ENCODE measurements around the gene ZNG1B.
"Not testable (repeated sequence)": the region's sequence is repeated elsewhere in the genome, so short reads cannot be mapped to it uniquely, and the experiment has no call there.

The ZNG1B gene

DNA sequence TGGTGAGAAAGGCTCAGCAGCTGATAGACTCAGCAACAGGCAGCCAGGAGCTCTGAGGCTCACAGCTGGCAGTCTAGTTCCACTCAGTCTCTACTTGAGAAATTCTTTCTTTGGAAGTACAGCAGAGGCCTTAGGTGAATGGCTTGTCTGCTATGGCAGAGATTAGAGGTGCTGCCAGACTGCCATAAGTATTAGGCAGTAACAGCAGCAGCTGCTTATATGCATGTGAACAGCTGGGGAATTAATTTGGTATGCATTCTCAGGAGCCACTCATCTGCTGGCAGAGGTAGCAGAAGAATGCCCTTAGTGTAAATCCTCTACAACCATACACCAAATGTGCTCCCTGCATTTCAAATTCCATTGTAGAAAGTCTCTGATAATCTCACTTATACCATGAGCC lies 28.3 kb downstream of the ZNG1B start:
- H3K9me2 ChIP-seq (replicated peaks; ENCODE audit: insufficient read depth, low read length); H3K79me2 ChIP-seq (ENCODE audit: insufficient read depth, low read length); H3K27me3 ChIP-seq (ENCODE audit: low read length); H3K9ac ChIP-seq (ENCODE audit: low read length); H3F3A ChIP-seq (ENCODE audit: insufficient read depth); H3K9me3 ChIP-seq (ENCODE audit: insufficient read depth, low read length); H3K4me2 ChIP-seq (ENCODE audit: low read depth, low read length, poor library complexity, severe bottlenecking); H4K20me1 ChIP-seq (ENCODE audit: low read depth, low read length); H3K27ac ChIP-seq (ENCODE audit: low read depth, low read length); H3K4me3 ChIP-seq (ENCODE audit: insufficient read depth, low read length, poor library complexity, severe bottlenecking); H2AFZ ChIP-seq (ENCODE audit: low read depth, low read length, severe bottlenecking); H3K36me3 ChIP-seq (ENCODE audit: low read length): not testable (repeated sequence)

DNA sequence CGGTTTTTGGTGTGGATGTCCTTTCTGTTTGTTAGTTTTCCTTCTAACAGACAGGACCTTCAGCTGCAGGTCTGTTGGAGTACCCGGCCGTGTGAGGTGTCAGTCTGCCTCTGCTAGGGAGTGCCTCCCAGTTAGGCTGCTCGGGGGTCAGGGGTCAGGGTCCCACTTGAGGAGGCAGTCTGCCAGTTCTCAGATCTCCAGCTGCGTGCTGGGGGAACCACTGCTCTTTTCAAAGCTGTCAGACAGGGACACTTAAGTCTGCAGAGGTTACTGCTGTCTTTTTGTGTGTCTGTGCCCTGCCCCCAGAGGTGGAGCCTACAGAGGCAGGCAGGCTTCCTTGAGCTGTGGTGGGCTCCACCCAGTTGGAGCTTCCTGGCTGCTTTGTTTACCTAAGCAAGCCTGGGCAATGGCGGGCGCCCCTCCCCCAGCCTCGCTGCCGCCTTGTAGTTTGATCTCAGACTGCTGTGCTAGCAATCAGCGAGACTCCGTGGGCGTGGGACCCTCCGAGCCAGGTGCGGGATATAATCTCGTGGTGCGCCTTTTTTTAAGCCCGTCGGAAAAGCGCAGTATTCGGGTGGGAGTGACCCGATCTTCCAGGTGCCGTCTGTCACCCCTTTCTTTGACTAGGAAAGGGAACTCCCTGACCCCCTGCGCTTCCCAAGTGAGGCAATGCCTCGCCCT lies 39.3 kb downstream of the ZNG1B start:
- not testable (repeated sequence) for H3K4me3 ChIP-seq (ENCODE audit: insufficient read depth, low read length, poor library complexity, severe bottlenecking); H3K27me3 ChIP-seq (ENCODE audit: low read length); H3K9me3 ChIP-seq (ENCODE audit: insufficient read depth, low read length); H3K27ac ChIP-seq (ENCODE audit: low read depth, low read length); H3F3A ChIP-seq (ENCODE audit: insufficient read depth); H3K9ac ChIP-seq (ENCODE audit: low read length); H3K4me2 ChIP-seq (ENCODE audit: low read depth, low read length, poor library complexity, severe bottlenecking); H3K9me2 ChIP-seq (replicated peaks; ENCODE audit: insufficient read depth, low read length); H4K20me1 ChIP-seq (ENCODE audit: low read depth, low read length); H3K36me3 ChIP-seq (ENCODE audit: low read length); H3K79me2 ChIP-seq (ENCODE audit: insufficient read depth, low read length); H2AFZ ChIP-seq (ENCODE audit: low read depth, low read length, severe bottlenecking)

DNA sequence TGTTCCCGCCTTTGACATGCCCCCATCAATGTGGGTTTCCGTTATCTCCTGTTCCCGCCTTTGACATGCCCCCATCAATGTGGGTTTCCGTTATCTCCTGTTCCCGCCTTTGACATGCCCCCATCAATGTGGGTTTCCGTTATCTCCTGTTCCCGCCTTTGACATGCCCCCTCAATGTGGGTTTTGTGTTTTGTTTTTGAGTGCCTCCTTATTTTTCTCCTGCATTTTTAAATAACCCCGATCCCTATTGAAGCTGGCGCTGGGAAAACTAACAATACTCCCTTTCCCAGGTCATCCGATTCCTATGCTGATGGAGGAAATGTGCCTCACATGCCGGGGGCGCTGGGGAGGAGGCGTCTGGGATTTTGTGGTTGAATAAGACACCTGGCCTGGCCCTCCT lies 59.0 kb downstream of the ZNG1B start:
- not testable (repeated sequence) for H2AFZ ChIP-seq (ENCODE audit: low read depth, low read length, severe bottlenecking); H3K4me2 ChIP-seq (ENCODE audit: low read depth, low read length, poor library complexity, severe bottlenecking); H3K9me2 ChIP-seq (replicated peaks; ENCODE audit: insufficient read depth, low read length); H3K9ac ChIP-seq (ENCODE audit: low read length); H3K27ac ChIP-seq (ENCODE audit: low read depth, low read length); H3K9me3 ChIP-seq (ENCODE audit: insufficient read depth, low read length); H3K4me3 ChIP-seq (ENCODE audit: insufficient read depth, low read length, poor library complexity, severe bottlenecking); H3F3A ChIP-seq (ENCODE audit: insufficient read depth); H3K36me3 ChIP-seq (ENCODE audit: low read length); H4K20me1 ChIP-seq (ENCODE audit: low read depth, low read length); H3K27me3 ChIP-seq (ENCODE audit: low read length); H3K79me2 ChIP-seq (ENCODE audit: insufficient read depth, low read length)

DNA sequence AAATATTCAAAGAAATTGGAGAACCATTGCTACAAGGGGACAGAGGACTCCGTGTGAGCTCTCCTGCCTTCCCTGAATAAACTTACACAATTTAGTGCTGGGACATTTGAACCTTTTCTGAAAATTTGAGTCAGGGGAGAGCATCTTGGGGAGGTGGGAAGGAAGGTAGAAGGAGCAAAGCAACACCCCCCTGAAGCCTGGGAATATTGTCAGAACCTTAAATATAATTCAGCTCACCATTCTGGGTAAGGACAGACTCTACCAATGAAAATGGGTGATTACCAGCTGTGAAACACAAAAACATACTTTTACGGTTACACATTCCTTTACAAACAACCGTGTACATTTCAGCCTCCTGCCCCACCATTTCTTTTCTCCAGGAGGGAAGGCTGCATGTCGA lies 60.9 kb downstream of the ZNG1B start, which contains the start of gene FOXD4L1:
TSS of gene FOXD4L1 (plus strand) at position 301 of the 400 bp plus-strand sequence. CDS start 592 bp downstream, outside the sequence.
- not testable (repeated sequence) for H3F3A ChIP-seq (ENCODE audit: insufficient read depth); H3K9me2 ChIP-seq (replicated peaks; ENCODE audit: insufficient read depth, low read length); H3K9me3 ChIP-seq (ENCODE audit: insufficient read depth, low read length); H3K36me3 ChIP-seq (ENCODE audit: low read length); H3K4me3 ChIP-seq (ENCODE audit: insufficient read depth, low read length, poor library complexity, severe bottlenecking); H4K20me1 ChIP-seq (ENCODE audit: low read depth, low read length); H3K27ac ChIP-seq (ENCODE audit: low read depth, low read length); H3K27me3 ChIP-seq (ENCODE audit: low read length); H3K9ac ChIP-seq (ENCODE audit: low read length); H3K4me2 ChIP-seq (ENCODE audit: low read depth, low read length, poor library complexity, severe bottlenecking); H2AFZ ChIP-seq (ENCODE audit: low read depth, low read length, severe bottlenecking); H3K79me2 ChIP-seq (ENCODE audit: insufficient read depth, low read length)

DNA sequence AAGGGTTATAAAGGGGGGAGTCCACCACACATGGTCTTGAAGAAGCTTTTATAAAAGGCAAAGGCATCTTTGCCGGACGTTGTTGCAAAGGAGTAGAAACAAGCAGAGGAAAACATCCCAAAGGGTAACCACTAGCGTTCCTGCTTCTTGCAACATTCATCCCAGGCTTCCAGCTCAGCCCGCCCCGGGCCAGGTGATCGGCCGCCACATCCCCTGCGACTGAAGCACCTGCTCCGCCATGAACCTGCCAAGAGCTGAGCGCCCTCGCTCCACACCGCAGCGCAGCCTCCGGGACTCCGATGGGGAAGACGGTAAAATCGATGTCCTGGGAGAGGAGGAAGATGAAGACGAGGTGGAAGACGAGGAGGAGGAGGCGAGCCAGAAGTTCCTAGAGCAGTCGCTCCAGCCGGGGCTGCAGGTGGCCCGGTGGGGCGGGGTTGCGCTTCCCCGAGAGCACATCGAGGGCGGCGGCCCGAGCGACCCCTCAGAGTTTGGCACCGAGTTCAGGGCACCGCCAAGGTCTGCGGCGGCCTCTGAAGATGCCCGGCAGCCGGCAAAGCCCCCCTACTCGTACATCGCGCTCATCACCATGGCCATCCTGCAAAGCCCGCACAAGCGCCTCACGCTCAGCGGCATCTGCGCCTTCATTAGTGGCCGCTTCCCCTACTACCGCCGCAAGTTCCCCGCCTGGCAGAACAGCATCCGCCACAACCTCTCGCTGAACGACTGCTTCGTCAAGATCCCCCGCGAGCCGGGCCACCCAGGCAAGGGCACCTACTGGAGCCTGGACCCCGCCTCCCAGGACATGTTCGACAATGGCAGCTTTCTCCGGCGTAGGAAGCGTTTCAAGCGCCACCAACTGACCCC lies 61.8 kb downstream of the ZNG1B start:
- not testable (repeated sequence) for H3K36me3 ChIP-seq (ENCODE audit: low read length); H3K79me2 ChIP-seq (ENCODE audit: insufficient read depth, low read length); H3K4me2 ChIP-seq (ENCODE audit: low read depth, low read length, poor library complexity, severe bottlenecking); H3K4me3 ChIP-seq (ENCODE audit: insufficient read depth, low read length, poor library complexity, severe bottlenecking); H3K9ac ChIP-seq (ENCODE audit: low read length); H3K9me3 ChIP-seq (ENCODE audit: insufficient read depth, low read length); H3F3A ChIP-seq (ENCODE audit: insufficient read depth); H2AFZ ChIP-seq (ENCODE audit: low read depth, low read length, severe bottlenecking); H3K9me2 ChIP-seq (replicated peaks; ENCODE audit: insufficient read depth, low read length); H4K20me1 ChIP-seq (ENCODE audit: low read depth, low read length); H3K27me3 ChIP-seq (ENCODE audit: low read length); H3K27ac ChIP-seq (ENCODE audit: low read depth, low read length)

DNA sequence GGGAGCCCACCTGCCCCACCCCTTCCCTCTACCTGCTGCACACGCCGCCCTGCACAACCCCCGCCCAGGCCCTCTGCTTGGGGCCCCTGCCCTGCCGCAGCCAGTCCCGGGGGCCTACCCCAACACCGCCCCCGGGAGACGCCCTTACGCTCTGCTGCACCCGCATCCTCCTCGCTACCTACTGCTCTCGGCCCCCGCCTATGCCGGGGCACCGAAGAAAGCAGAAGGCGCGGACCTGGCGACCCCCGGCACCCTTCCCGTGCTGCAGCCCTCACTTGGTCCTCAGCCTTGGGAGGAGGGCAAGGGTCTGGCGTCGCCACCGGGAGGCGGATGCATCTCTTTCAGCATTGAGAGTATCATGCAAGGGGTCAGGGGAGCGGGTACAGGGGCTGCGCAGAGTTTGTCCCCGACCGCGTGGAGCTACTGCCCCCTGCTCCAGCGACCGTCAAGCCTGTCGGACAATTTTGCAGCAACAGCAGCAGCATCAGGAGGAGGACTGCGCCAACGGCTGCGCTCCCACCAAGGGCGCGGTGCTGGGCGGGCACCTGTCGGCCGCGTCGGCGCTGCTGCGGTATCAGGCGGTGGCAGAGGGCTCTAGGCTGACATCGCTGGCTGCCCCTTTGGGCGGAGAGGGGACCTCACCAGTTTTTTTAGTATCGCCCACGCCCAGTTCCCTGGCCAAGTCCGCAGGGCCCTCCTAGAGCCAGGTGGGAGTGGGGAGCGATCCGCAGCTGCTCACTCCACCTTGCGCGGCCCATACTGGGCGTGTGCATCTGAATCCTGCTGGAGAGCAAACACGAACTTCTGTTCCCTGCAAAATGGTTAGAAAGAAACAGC lies 62.6 kb downstream of the ZNG1B start:
- H3K4me3 ChIP-seq (ENCODE audit: insufficient read depth, low read length, poor library complexity, severe bottlenecking); H3K27ac ChIP-seq (ENCODE audit: low read depth, low read length); H3F3A ChIP-seq (ENCODE audit: insufficient read depth); H3K9me3 ChIP-seq (ENCODE audit: insufficient read depth, low read length); H4K20me1 ChIP-seq (ENCODE audit: low read depth, low read length); H3K79me2 ChIP-seq (ENCODE audit: insufficient read depth, low read length); H3K9ac ChIP-seq (ENCODE audit: low read length); H2AFZ ChIP-seq (ENCODE audit: low read depth, low read length, severe bottlenecking); H3K9me2 ChIP-seq (replicated peaks; ENCODE audit: insufficient read depth, low read length); H3K27me3 ChIP-seq (ENCODE audit: low read length); H3K36me3 ChIP-seq (ENCODE audit: low read length); H3K4me2 ChIP-seq (ENCODE audit: low read depth, low read length, poor library complexity, severe bottlenecking): not testable (repeated sequence)

DNA sequence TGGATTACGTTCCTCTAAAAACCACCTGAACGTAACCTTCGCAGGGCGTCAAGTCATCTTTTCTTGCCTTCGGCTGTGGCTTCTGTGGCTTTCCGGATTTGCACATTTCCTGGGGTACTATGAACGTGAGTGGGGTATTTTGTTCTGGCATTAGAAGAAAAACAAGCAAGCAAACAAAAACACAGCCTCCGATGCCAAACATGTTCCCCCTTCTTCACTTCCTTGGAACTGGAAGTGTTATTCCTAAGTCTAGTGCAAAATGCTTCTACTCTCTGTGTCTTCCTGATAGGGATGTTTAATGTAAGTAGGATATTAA lies 63.2 kb downstream of the ZNG1B start:
- H4K20me1 ChIP-seq (ENCODE audit: low read depth, low read length); H3K9me2 ChIP-seq (replicated peaks; ENCODE audit: insufficient read depth, low read length); H2AFZ ChIP-seq (ENCODE audit: low read depth, low read length, severe bottlenecking); H3F3A ChIP-seq (ENCODE audit: insufficient read depth); H3K4me3 ChIP-seq (ENCODE audit: insufficient read depth, low read length, poor library complexity, severe bottlenecking); H3K9ac ChIP-seq (ENCODE audit: low read length); H3K36me3 ChIP-seq (ENCODE audit: low read length); H3K9me3 ChIP-seq (ENCODE audit: insufficient read depth, low read length); H3K27me3 ChIP-seq (ENCODE audit: low read length); H3K4me2 ChIP-seq (ENCODE audit: low read depth, low read length, poor library complexity, severe bottlenecking); H3K27ac ChIP-seq (ENCODE audit: low read depth, low read length); H3K79me2 ChIP-seq (ENCODE audit: insufficient read depth, low read length): not testable (repeated sequence)

Data from SU-DHL-6 (cell line).